B cell (primary cell): ENCODE results near the gene INTS3. TPM values are rescaled to one million over a fixed set of nuclear protein-coding genes. Genes with fewer than 3 reads are reported as not detected.

Experiments
- ATAC-seq: fragments of 200-7000 bp; cut with Tn5 transposase; one replicate; pipeline ENCODE4 v1.10.0; 2021; ENCODE audit warnings: low read depth, mild to moderate bottlenecking, moderate number of reproducible peaks, moderate library complexity
- CTCF ChIA-PET: fragments of 350-600 bp; sonication (Branson Sonifier 250); formaldehyde crosslinking; loops from one replicate; lab custom pipeline; 2021; ENCODE audit warnings: antibody characterized with exemption, inconsistent platforms; lab: Charles Lee
- POLR2A ChIA-PET: fragments of 350-600 bp; sonication (Branson Sonifier 250); formaldehyde crosslinking; loops from one replicate; lab custom pipeline; 2021; ENCODE audit warnings: antibody characterized with exemption; lab: Charles Lee
- DNase-seq: peaks from one replicate; pipeline ENCODE4 v3.0.0; 2013
- H2AFZ ChIP-seq: 2 replicates; pipeline ENCODE4 v1.6.1; 2012; ENCODE audit warnings: mild to moderate bottlenecking, low read depth, low read length; ENCODE audit not compliant: insufficient read depth, poor library complexity, severe bottlenecking
- H3K27ac ChIP-seq, 2 donors: 1 replicate in 1 of 2; 2 replicates in 1 of 2; pipeline ENCODE4 v1.5.1; 2012 to 2013; ENCODE audit warnings: low read length in 2 of 2, mild to moderate bottlenecking in 2 of 2, moderate library complexity in 1 of 2
- H3K27me3 ChIP-seq, 4 experiments: fragments of 200-600 bp in 1 of 4; sonication (generic) in 1 of 4; replicated peaks in 1 of 4; 1 replicate in 2 of 4; 2 replicates in 2 of 4; pipeline versions ENCODE4 v1.6.1 to v1.7.0; 2013 to 2016; ENCODE audit warnings: low read length in 3 of 4, mild to moderate bottlenecking in 2 of 4, mixed read lengths in 1 of 4, moderate library complexity in 1 of 4; ENCODE audit not compliant: insufficient read depth in 4 of 4, control insufficient read depth in 3 of 4; ENCODE audit errors: control extremely low read depth in 1 of 4
- H3K36me3 ChIP-seq, 2 experiments: replicated peaks in 1 of 2; 1 replicate in 1 of 2; 2 replicates in 1 of 2; pipeline versions ENCODE4 v1.6.1 to v1.7.1; 2013; ENCODE audit warnings: low read length in 1 of 2; ENCODE audit not compliant: insufficient read depth in 2 of 2, control insufficient read depth in 1 of 2; ENCODE audit errors: control extremely low read depth in 1 of 2, extremely low read depth in 1 of 2
- H3K4me1 ChIP-seq, 2 donors: fragments of 200-600 bp in 1 of 2; sonication (generic) in 1 of 2; 1 replicate in 1 of 2; 2 replicates in 1 of 2; pipeline versions ENCODE4 v1.5.1 to v1.6.1; 2013 to 2017; ENCODE audit warnings: low read length in 2 of 2; ENCODE audit not compliant: control insufficient read depth in 2 of 2, insufficient read depth in 2 of 2
- H3K4me2 ChIP-seq: replicated peaks from 2 replicates; pipeline ENCODE3; 2012; ENCODE audit warnings: mild to moderate bottlenecking, low read depth, low read length; ENCODE audit not compliant: poor library complexity, severe bottlenecking
- H3K4me3 ChIP-seq, 5 experiments: fragments of 200-600 bp in 1 of 5; sonication (generic) in 1 of 5; 1 replicate in 3 of 5; 2 replicates in 2 of 5; pipeline versions ENCODE4 v1.5.1 to v1.7.0; 2011 to 2016; ENCODE audit warnings: low read length in 4 of 5, mild to moderate bottlenecking in 4 of 5, low read depth in 2 of 5, control low read depth in 1 of 5, moderate library complexity in 1 of 5; ENCODE audit not compliant: insufficient read depth in 1 of 5; ENCODE audit errors: control extremely low read depth in 1 of 5, extremely low read depth in 1 of 5
- H3K79me2 ChIP-seq: fragments of 200-600 bp; sonication (generic); one replicate; pipeline ENCODE4 v1.6.0; 2016; ENCODE audit warnings: low read length; ENCODE audit not compliant: control insufficient read depth, insufficient read depth
- H3K9ac ChIP-seq: fragments of 200-600 bp; sonication (generic); 2 replicates; pipeline ENCODE4 v1.6.1; 2017; ENCODE audit warnings: mild to moderate bottlenecking, low read length, moderate library complexity
- H3K9me3 ChIP-seq, 3 donors: one replicate each; pipeline versions ENCODE4 v1.6.1 to v1.7.1; 2013; ENCODE audit warnings: low read length in 2 of 3; ENCODE audit not compliant: control insufficient read depth in 2 of 3, insufficient read depth in 1 of 3; ENCODE audit errors: control extremely low read depth in 1 of 3
- H4K20me1 ChIP-seq: 2 replicates; pipeline ENCODE4 v1.6.0; 2012; ENCODE audit warnings: mild to moderate bottlenecking, low read length; ENCODE audit not compliant: insufficient read depth, control insufficient read depth, poor library complexity, severe bottlenecking
- H3K27ac Mint-ChIP-seq: one replicate; pipeline ENCODE4 v1.8.0; 2021; ENCODE audit warnings: mixed read lengths
- H3K27me3 Mint-ChIP-seq: one replicate; pipeline ENCODE4 v1.8.0; 2021; ENCODE audit warnings: mixed read lengths
- H3K4me1 Mint-ChIP-seq: one replicate; pipeline ENCODE4 v1.8.0; 2021; ENCODE audit warnings: mixed read lengths
- H3K4me3 Mint-ChIP-seq: one replicate; pipeline ENCODE4 v1.8.0; 2021; ENCODE audit warnings: mixed read lengths
- H3K9me3 Mint-ChIP-seq: one replicate; pipeline ENCODE4 v1.8.0; 2022; ENCODE audit warnings: mixed read lengths; ENCODE audit not compliant: insufficient read depth
- CTCF ChIP-seq: fragments of 200-600 bp; IDR thresholded peaks from one replicate; pipeline ENCODE4 v1.8.0; 2022; ENCODE audit warnings: antibody characterized with exemption, mild to moderate bottlenecking
- EZH2 ChIP-seq: IDR thresholded peaks from 2 replicates; pipeline ENCODE4 v1.6.1; 2012; ENCODE audit warnings: borderline replicate concordance, low read depth, mild to moderate bottlenecking, moderate library complexity, low read length; ENCODE audit not compliant: insufficient read depth, poor library complexity, severe bottlenecking
- WGBS: methylation state at CpG from one replicate; pipeline ENCODE4 v1.1.5; 2013; ENCODE audit warnings: missing lambda C conversion rate; ENCODE audit not compliant: insufficient coverage; 5-methylcytosine and 5-hydroxymethylcytosine counted together
- intact Hi-C: fragments of 100-400 bp; cut with micrococcal nuclease; formaldehyde crosslinking; loops from one replicate; pipeline ENCODE4 v1.10.0; 2022
- polyA plus RNA-seq: library from polyadenylated mRNA; depleted of rRNA; stranded (reverse); fragments of >200 nt; gene quantifications from 2 replicates; pipeline ENCODE4 v1.2.3, GENCODE V29; 2012
- total RNA-seq, 2 donors: library from RNA; stranded (reverse); fragments of 120-200 nt in 1 of 2; gene quantifications; 1 replicate in 1 of 2; 2 replicates in 1 of 2; pipeline versions ENCODE4 v1.2.3 to v1.2.4, GENCODE V29; 2013 to 2022

The INTS3 gene
- total and polyA plus RNA-seq, 2 donors (not counting 1 experiment from before 2014, with no cell fraction given) = 69.1 to 84.1 TPM

- peaks cover 0 to 7% (median 0%) of the 10 kb centered on the region in 4 experiments for H3K27me3 ChIP-seq
- no peaks in the 10 kb centered on the region for H3K9me3 ChIP-seq
- H3K27ac Mint-ChIP-seq = no peak overlapping the region
- intact Hi-C loops = no loop called here
- DNase-seq = no peak
- no peak overlapping the region for H3K4me3 ChIP-seq
- peaks cover 5% of the 10 kb centered on the region for H3K4me1 Mint-ChIP-seq
- no peak overlapping the region for H3K4me3 Mint-ChIP-seq
- H3K27ac ChIP-seq = no peak overlapping the region
- ChIA-PET CTCF (no interaction called here), POLR2A (no interaction called here)
- no peak for TF ChIP-seq CTCF
- TF ChIP-seq EZH2 = no peak
- no peaks in the 10 kb centered on the region for H3K79me2 ChIP-seq
- no peaks in the 10 kb centered on the region for H3K4me1 ChIP-seq
- H2AFZ ChIP-seq = no peak overlapping the region
- ATAC-seq = no peak
- no peaks in the 10 kb centered on the region for H3K36me3 ChIP-seq
- 53% methylated on average over 18 of the region's 18 CpGs for WGBS
- H3K27me3 Mint-ChIP-seq = peaks cover 23% of the 10 kb centered on the region
- no peaks in the 10 kb centered on the region for H4K20me1 ChIP-seq
- no peak overlapping the region for H3K4me2 ChIP-seq
- no peak overlapping the region for H3K9ac ChIP-seq
- H3K9me3 Mint-ChIP-seq = no peaks in the 10 kb centered on the region
Measured at GRCh38 chr1:153688736-153689328, 39.0 kb upstream of the INTS3 start.

DNA sequence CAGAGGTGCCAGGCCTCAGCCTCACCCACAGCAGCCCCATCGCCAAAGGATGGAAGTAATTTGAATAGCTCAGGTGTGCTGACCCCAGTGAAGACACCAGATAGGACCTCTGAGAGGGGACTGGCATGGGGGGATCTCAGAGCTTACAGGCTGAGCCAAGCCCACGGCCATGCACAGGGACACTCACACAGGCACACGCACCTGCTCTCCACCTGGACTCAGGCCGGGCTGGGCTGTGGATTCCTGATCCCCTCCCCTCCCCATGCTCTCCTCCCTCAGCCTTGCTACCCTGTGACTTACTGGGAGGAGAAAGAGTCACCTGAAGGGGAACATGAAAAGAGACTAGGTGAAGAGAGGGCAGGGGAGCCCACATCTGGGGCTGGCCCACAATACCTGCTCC lies 34.4 kb upstream of the INTS3 start:
- H3K27me3 ChIP-seq = peaks cover 0 to 9% (median 0%) of the 10 kb centered on the region in 4 experiments
- H3K27me3 Mint-ChIP-seq = peaks cover 5% of the 10 kb centered on the region
- H3K9me3 Mint-ChIP-seq = no peaks in the 10 kb centered on the region
- H2AFZ ChIP-seq = no peak overlapping the region
- no peak overlapping the region for H3K4me3 Mint-ChIP-seq
- no CpG with 5 or more reads among the region's 4 CpGs for WGBS
- TF ChIP-seq EZH2 (no peak), CTCF (no peak)
- H3K36me3 ChIP-seq = no peaks in the 10 kb centered on the region
- peaks cover 0 to 6% of the 10 kb centered on the region in 2 donors for H3K4me1 ChIP-seq
- ATAC-seq (no peak), DNase-seq (no peak)
- no peak overlapping the region for H3K4me3 ChIP-seq
- no peak overlapping the region for H3K9ac ChIP-seq
- no peak overlapping the region for H3K4me2 ChIP-seq
- intact Hi-C loops = no loop called here
- H4K20me1 ChIP-seq = no peaks in the 10 kb centered on the region
- H3K4me1 Mint-ChIP-seq = peaks cover 6% of the 10 kb centered on the region
- CTCF ChIA-PET = interaction anchor here (0.9 kb wide), 1 partner anchor 18 kb away, joined by 3 read pairs; no protein-coding TSS in a partner anchor
- no peaks in the 10 kb centered on the region for H3K9me3 ChIP-seq
- H3K79me2 ChIP-seq = no peaks in the 10 kb centered on the region
- H3K27ac Mint-ChIP-seq = no peak overlapping the region
- POLR2A ChIA-PET = no interaction called here
- no peak overlapping the region for H3K27ac ChIP-seq
